ENCODE results near the gene GABBR1.

GRCh38 chr6:29629571-29629970 is 3.4 kb downstream of the GABBR1 start:
- no peak for TF ChIP-seq POLR2A (IDR thresholded peaks at IDR 0.05; ENCODE audit: low read depth, low read length)
- TF ChIP-seq TAF1 (IDR thresholded peaks at IDR 0.05; ENCODE audit: borderline replicate concordance, low read depth, low read length): no peak

Measured in GM12892 (cell line).